Astrocyte of the spinal cord (primary cell): ENCODE measurements around the gene UROS.
A peak's percentile ranks its signal among the peaks of the same experiment; 100 is the strongest.

ENCODE experiments used
- DNase-seq: peaks from one replicate; pipeline ENCODE4 v3.0.0; 2011; ENCODE audit warnings: low read depth, low spot score
- H3K4me3 ChIP-seq: 2 replicates; pipeline ENCODE4 v1.5.1; 2011; ENCODE audit warnings: low read depth, mild to moderate bottlenecking, low read length, moderate library complexity
- CTCF ChIP-seq: IDR thresholded peaks from 2 replicates; pipeline ENCODE4 v1.5.1; 2012; ENCODE audit warnings: low read depth, mild to moderate bottlenecking, low read length, inconsistent platforms
- in situ Hi-C: cut with HindIII; loops from 2 replicates; pipeline ENCODE4 v1.10.0; 2017; ENCODE audit warnings: low sequenced_read_pairs

The UROS gene

GRCh38 chr10:125838802-125839575, 15.9 kb upstream of the UROS start:
- in situ Hi-C loops = no loop called here
- DNase-seq = no peak
- no peak overlapping the region for H3K4me3 ChIP-seq
- no peak for TF ChIP-seq CTCF

- no peak for TF ChIP-seq CTCF
- H3K4me3 ChIP-seq = no peak overlapping the region
- in situ Hi-C loops = no loop called here
- DNase-seq = no peak
Observed at GRCh38 chr10:125836746-125837145, 13.7 kb upstream of the UROS start.

- in situ Hi-C loops = no loop called here
- DNase-seq = no peak
- H3K4me3 ChIP-seq = no peak overlapping the region
- no peak for TF ChIP-seq CTCF
Observed at GRCh38 chr10:125828311-125828710, 5.3 kb upstream of the UROS start.

- no peak overlapping the region for H3K4me3 ChIP-seq
- no peak for TF ChIP-seq CTCF
- in situ Hi-C loops = no loop called here
- no peak for DNase-seq
Observed at GRCh38 chr10:125827133-125827532, 4.1 kb upstream of the UROS start.

- peak overlapping the region; percentile 72 for H3K4me3 ChIP-seq
- in situ Hi-C loops = no loop called here
- no peak for DNase-seq
- no peak for TF ChIP-seq CTCF
Observed at GRCh38 chr10:125824736-125825135, 1.7 kb upstream of the UROS start.

- H3K4me3 ChIP-seq = peak overlapping the region; percentile 72
- DNase-seq = no peak
- in situ Hi-C loops = no loop called here
- TF ChIP-seq CTCF = no peak
Observed at GRCh38 chr10:125823663-125824251, 699 bp upstream of the UROS start.
